Endothelial cell of umbilical vein (primary cell): ENCODE measurements around the gene CERS6. TPM values are rescaled to one million over a fixed set of nuclear protein-coding genes. Genes with fewer than 3 reads are reported as not detected.

Experiments used
- BruUV-seq: library from RNA; stranded (reverse); fragments of 400-500 nt; replicated peaks from 2 replicates; lab custom pipeline; 2021; lab: Mats Ljungman, UMichigan
- CTCF ChIA-PET: fragments of 300-600, 350-600 bp; sonication (Branson Sonifier 250); formaldehyde crosslinking; loops from one replicate; lab custom pipeline; 2021; ENCODE audit warnings: antibody characterized with exemption, inconsistent platforms; lab: Charles Lee
- POLR2A ChIA-PET: fragments of 300-600, 350-600 bp; sonication (Branson Sonifier 250); formaldehyde crosslinking; loops from one replicate; lab custom pipeline; 2021; ENCODE audit warnings: antibody characterized with exemption, inconsistent platforms; lab: Charles Lee
- DNase-seq: peaks from one replicate; pipeline ENCODE4 v3.0.0-alpha.2; 2011; ENCODE audit warnings: low read depth, low spot score
- FAIRE-seq: peaks from 2 replicates; lab custom pipeline; 2011; peaks lifted over from hg19 to GRCh38; lab: Jason Lieb, UNC
- H2AFZ ChIP-seq: 2 replicates; pipeline ENCODE4 v1.6.0; 2012; ENCODE audit warnings: low read depth, low read length, control low read depth, inconsistent platforms
- H3K27ac ChIP-seq: 2 replicates; pipeline ENCODE4 v1.5.1; 2011; ENCODE audit warnings: low read depth, mild to moderate bottlenecking, control low read depth, low read length, moderate library complexity; ENCODE audit not compliant: insufficient read depth
- H3K27me3 ChIP-seq, 2 experiments: 2 replicates each; pipeline versions ENCODE4 v1.6.0 to v1.6.1; 2011; ENCODE audit warnings: low read length in 2 of 2, mixed read lengths in 1 of 2; ENCODE audit not compliant: control insufficient read depth in 2 of 2, insufficient read depth in 2 of 2
- H3K36me3 ChIP-seq, 2 experiments: 2 replicates in 1 of 2; 3 replicates in 1 of 2; pipeline ENCODE4 v1.5.1; 2011; ENCODE audit warnings: low read length in 2 of 2, mild to moderate bottlenecking in 1 of 2, moderate library complexity in 1 of 2; ENCODE audit not compliant: control insufficient read depth in 2 of 2, insufficient read depth in 2 of 2; ENCODE audit errors: extremely low read depth in 1 of 2
- H3K4me1 ChIP-seq: 3 replicates; pipeline ENCODE4 v1.5.1; 2011; ENCODE audit warnings: mild to moderate bottlenecking, low read length; ENCODE audit not compliant: control insufficient read depth, insufficient read depth; ENCODE audit errors: extremely low read depth
- H3K4me2 ChIP-seq: 2 replicates; pipeline ENCODE4 v1.6.1; 2011; ENCODE audit warnings: low read length, control low read depth, mixed read lengths; ENCODE audit not compliant: insufficient read depth
- H3K4me3 ChIP-seq, 3 experiments: fragments of 200-600 bp in 1 of 3; sonication (generic), shearing (Covaris generic) in 1 of 3; replicated peaks in 1 of 3; 2 replicates each; pipeline ENCODE4 v1.5.1; 2011 to 2016; ENCODE audit warnings: control low read depth in 3 of 3, low read length in 3 of 3, mild to moderate bottlenecking in 2 of 3, inconsistent platforms in 1 of 3, low read depth in 1 of 3, moderate library complexity in 1 of 3; ENCODE audit not compliant: insufficient read depth in 1 of 3
- H3K79me2 ChIP-seq: 2 replicates; pipeline ENCODE4 v1.6.0; 2012; ENCODE audit warnings: low read length, inconsistent platforms; ENCODE audit not compliant: control insufficient read depth, insufficient read depth
- H3K9ac ChIP-seq: replicated peaks from 2 replicates; pipeline ENCODE3; 2011; ENCODE audit warnings: low read length, control low read depth; ENCODE audit not compliant: insufficient read depth; ENCODE audit errors: extremely low read depth
- H3K9me1 ChIP-seq: replicated peaks from 3 replicates; pipeline ENCODE4 v1.6.0; 2011; ENCODE audit warnings: mild to moderate bottlenecking, low read length; ENCODE audit not compliant: control insufficient read depth, insufficient read depth; ENCODE audit errors: extremely low read depth
- H3K9me3 ChIP-seq: replicated peaks from 2 replicates; pipeline ENCODE4 v1.5.1; 2012; ENCODE audit warnings: low read length, inconsistent platforms; ENCODE audit not compliant: control insufficient read depth, insufficient read depth
- H4K20me1 ChIP-seq: replicated peaks from 2 replicates; pipeline ENCODE3; 2011; ENCODE audit warnings: mild to moderate bottlenecking, low read length; ENCODE audit not compliant: control insufficient read depth, insufficient read depth; ENCODE audit errors: extremely low read depth
- EZH2 ChIP-seq: IDR thresholded peaks from 2 replicates; pipeline ENCODE4 v1.6.1; 2012; ENCODE audit warnings: borderline replicate concordance, low read depth, mild to moderate bottlenecking, moderate library complexity, low read length, inconsistent platforms; ENCODE audit not compliant: severe bottlenecking
- FOS ChIP-seq: IDR thresholded peaks from 2 replicates; pipeline ENCODE4 v1.6.1; 2011; ENCODE audit warnings: mild to moderate bottlenecking, low read length, moderate library complexity, borderline replicate concordance; ENCODE audit not compliant: insufficient read depth
- GATA2 ChIP-seq: IDR thresholded peaks from 2 replicates; pipeline ENCODE4 v1.7.0; 2011; ENCODE audit warnings: low read depth, mild to moderate bottlenecking, moderate library complexity, mixed read lengths, low read length; ENCODE audit not compliant: insufficient read length, insufficient read depth
- JUN ChIP-seq: IDR thresholded peaks from 2 replicates; pipeline ENCODE4 v1.6.1; 2011; ENCODE audit warnings: borderline replicate concordance, low read depth; ENCODE audit not compliant: insufficient read length, insufficient read depth
- MAX ChIP-seq: IDR thresholded peaks from 2 replicates; pipeline ENCODE4 v1.6.1; 2011; ENCODE audit not compliant: insufficient read depth, insufficient read length
- MYC ChIP-seq: IDR thresholded peaks from one replicate; pipeline ENCODE4 v1.6.1; 2011; ENCODE audit warnings: mild to moderate bottlenecking, low read depth, low read length
- POLR2A ChIP-seq: IDR thresholded peaks from 2 replicates; pipeline ENCODE4 v1.6.1; 2012; ENCODE audit warnings: low read depth, mild to moderate bottlenecking, control low read depth, low read length
- POLR2AphosphoS5 ChIP-seq: IDR thresholded peaks from 2 replicates; pipeline ENCODE4 v1.6.1; 2012; ENCODE audit warnings: low read depth, mild to moderate bottlenecking, control low read depth, low read length, moderate library complexity; ENCODE audit not compliant: insufficient read depth
- dilution Hi-C: fragments of 300-500 bp; cut with MboI; formaldehyde crosslinking; loops from one replicate; pipeline ENCODE4 v1.15.0; 2019; ENCODE audit warnings: low sequenced_read_pairs; ENCODE audit not compliant: extremely low pct_ligation_motif_present
- intact Hi-C: fragments of 100-400 bp; cut with micrococcal nuclease; formaldehyde crosslinking; loops from one replicate; pipeline ENCODE4 v1.10.0; 2022
- polyA plus RNA-seq, 4 experiments: library from polyadenylated mRNA; depleted of rRNA in 3 of 4; stranded (reverse) in 3 of 4; unstranded in 1 of 4; fragments of >200 nt; gene quantifications; 2 replicates each; pipeline versions ENCODE4 v1.2.1 to v1.2.3, GENCODE V29; 2011 to 2012; ENCODE audit warnings: missing spikeins in 1 of 4
- total RNA-seq: library from RNA; stranded (reverse); gene quantifications from 2 replicates; pipeline ENCODE4 v1.2.3, GENCODE V29; 2021
- TF ChIP-seq, protein P1 (sequence below), 2 donors: IDR thresholded peaks; 1 replicate in 1 of 2; 2 replicates in 1 of 2; pipeline ENCODE4 v1.5.1; 2011; ENCODE audit warnings: low read length in 2 of 2, mild to moderate bottlenecking in 2 of 2, moderate library complexity in 2 of 2, control low read depth in 1 of 2, inconsistent platforms in 1 of 2, low read depth in 1 of 2; ENCODE audit not compliant: insufficient read depth in 1 of 2; ENCODE audit errors: extremely low read depth in 1 of 2

Gene CERS6
- total and polyA plus RNA-seq, 2 donors (not counting 3 experiments of a cell fraction or from before 2014, with no cell fraction given) = 2.7 to 11.7 TPM

DNA sequence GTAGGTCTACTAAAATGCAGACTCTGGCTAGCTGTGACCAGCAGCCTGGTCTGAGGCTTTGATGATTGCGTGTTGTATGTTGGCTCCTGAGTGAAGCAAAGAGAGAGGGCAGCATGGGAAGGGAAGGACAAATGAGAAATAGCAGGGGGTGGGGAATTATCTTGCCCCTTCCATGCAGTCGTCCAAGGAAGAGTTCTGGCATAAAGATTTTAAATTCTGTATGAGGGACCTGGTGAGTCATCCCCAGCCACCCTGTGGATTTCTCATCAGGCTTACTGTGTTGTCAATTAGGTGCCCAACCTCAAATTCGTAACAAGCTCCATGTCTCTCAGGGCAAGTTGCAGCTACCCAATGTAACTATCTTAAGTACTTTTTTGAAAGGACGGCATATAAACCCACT, 274.3 kb downstream of the CERS6 start:
- intact Hi-C loops (no loop called here), dilution Hi-C loops (no loop called here)
- Histone ChIP-seq H3K27ac (no peak overlapping the region), H3K4me1 (no peaks in the 10 kb centered on the region), H3K4me2 (no peak overlapping the region), H3K36me3 (no peaks in the 10 kb centered on the region), H3K4me3 (no peak overlapping the region), H3K9ac (no peak overlapping the region), H4K20me1 (no peaks in the 10 kb centered on the region), H2AFZ (no peak overlapping the region), H3K9me1 (no peaks in the 10 kb centered on the region), H3K9me3 (no peaks in the 10 kb centered on the region), H3K79me2 (no peaks in the 10 kb centered on the region), H3K27me3 (no peaks in the 10 kb centered on the region)
- TF ChIP-seq MYC = no peak
- no peak for TF ChIP-seq POLR2AphosphoS5
- no peak for TF ChIP-seq EZH2
- no TSS peak for BruUV-seq
- DNase-seq = no peak
- FAIRE-seq = no peak
- CTCF ChIA-PET = interaction anchor here (1.1 kb wide), 1 partner anchor 18 kb away, joined by 4 read pairs; no protein-coding TSS in a partner anchor
- POLR2A ChIA-PET = no interaction called here

DNA sequence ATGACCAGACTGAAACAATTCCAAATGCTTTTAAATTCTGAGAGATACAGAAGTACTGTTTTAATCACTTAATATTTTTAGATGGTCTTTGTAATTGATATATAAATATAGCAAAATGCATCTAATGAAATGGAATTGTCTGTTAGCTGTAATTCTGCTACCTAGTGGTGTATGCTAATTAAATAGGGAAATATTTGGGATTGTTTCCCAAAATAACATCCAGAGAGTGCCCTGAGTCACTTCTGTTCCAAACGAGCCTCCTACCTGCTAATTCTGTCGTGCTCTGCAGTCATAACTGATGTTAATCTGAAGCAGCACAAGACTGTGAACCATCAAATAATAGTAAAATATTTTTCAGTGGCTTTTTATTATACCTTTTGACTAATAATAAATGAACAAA, 274.9 kb downstream of the CERS6 start:
- Histone ChIP-seq H3K9ac (no peak overlapping the region), H2AFZ (no peak overlapping the region), H3K4me1 (no peaks in the 10 kb centered on the region), H3K27ac (no peak overlapping the region), H3K4me2 (no peak overlapping the region), H4K20me1 (no peaks in the 10 kb centered on the region), H3K79me2 (no peaks in the 10 kb centered on the region), H3K9me1 (no peaks in the 10 kb centered on the region), H3K9me3 (no peaks in the 10 kb centered on the region), H3K4me3 (no peak overlapping the region), H3K36me3 (no peaks in the 10 kb centered on the region), H3K27me3 (no peaks in the 10 kb centered on the region)
- ChIA-PET POLR2A (no interaction called here), CTCF (interaction anchor here (1.1 kb wide), 1 partner anchor 19 kb away, joined by 4 read pairs; no protein-coding TSS in a partner anchor)
- DNase-seq (no peak), FAIRE-seq (no peak)
- intact Hi-C loops = no loop called here
- dilution Hi-C loops = no loop called here
- BruUV-seq = no TSS peak
- TF ChIP-seq MAX (no peak), JUN (no peak), POLR2A (no peak), GATA2 (no peak), EZH2 (no peak), POLR2AphosphoS5 (no peak), FOS (no peak), MYC (no peak)
- TF ChIP-seq, protein P1, sequence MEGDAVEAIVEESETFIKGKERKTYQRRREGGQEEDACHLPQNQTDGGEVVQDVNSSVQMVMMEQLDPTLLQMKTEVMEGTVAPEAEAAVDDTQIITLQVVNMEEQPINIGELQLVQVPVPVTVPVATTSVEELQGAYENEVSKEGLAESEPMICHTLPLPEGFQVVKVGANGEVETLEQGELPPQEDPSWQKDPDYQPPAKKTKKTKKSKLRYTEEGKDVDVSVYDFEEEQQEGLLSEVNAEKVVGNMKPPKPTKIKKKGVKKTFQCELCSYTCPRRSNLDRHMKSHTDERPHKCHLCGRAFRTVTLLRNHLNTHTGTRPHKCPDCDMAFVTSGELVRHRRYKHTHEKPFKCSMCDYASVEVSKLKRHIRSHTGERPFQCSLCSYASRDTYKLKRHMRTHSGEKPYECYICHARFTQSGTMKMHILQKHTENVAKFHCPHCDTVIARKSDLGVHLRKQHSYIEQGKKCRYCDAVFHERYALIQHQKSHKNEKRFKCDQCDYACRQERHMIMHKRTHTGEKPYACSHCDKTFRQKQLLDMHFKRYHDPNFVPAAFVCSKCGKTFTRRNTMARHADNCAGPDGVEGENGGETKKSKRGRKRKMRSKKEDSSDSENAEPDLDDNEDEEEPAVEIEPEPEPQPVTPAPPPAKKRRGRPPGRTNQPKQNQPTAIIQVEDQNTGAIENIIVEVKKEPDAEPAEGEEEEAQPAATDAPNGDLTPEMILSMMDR (IDR thresholded peaks at IDR 0.05; ENCODE audit: extremely low read depth in 1 of 2, insufficient read depth in 1 of 2, low read depth in 1 of 2, low read length in 2 of 2) = no peak
